SJCRH30 (cell line): ENCODE measurements around the gene RASSF10. TPM values are rescaled to one million over a fixed set of nuclear protein-coding genes. Genes with fewer than 3 reads are reported as not detected.
"Not testable (repeated sequence)": the region's sequence is repeated elsewhere in the genome, so short reads cannot be mapped to it uniquely, and the experiment has no call there.

Experiments
- DNase-seq, 2 experiments: peaks; one replicate each; pipeline ENCODE4 v3.0.0-alpha.2; 2015 to 2020
- H3K27ac ChIP-seq: fragments of 250-450 bp; sonication (Bioruptor Pico); 2 replicates; pipeline ENCODE4 v1.5.1; 2020; ENCODE audit warnings: mild to moderate bottlenecking, moderate library complexity
- H3K27me3 ChIP-seq: fragments of 250-450 bp; sonication (Bioruptor Pico); 2 replicates; pipeline ENCODE4 v1.5.1; 2020; ENCODE audit warnings: mild to moderate bottlenecking, moderate library complexity
- H3K36me3 ChIP-seq: fragments of 250-450 bp; sonication (Bioruptor Pico); 2 replicates; pipeline ENCODE4 v1.5.1; 2020; ENCODE audit warnings: mild to moderate bottlenecking, moderate library complexity
- H3K4me1 ChIP-seq: fragments of 250-450 bp; sonication (Bioruptor Pico); 2 replicates; pipeline ENCODE4 v1.5.1; 2020; ENCODE audit warnings: mild to moderate bottlenecking, moderate library complexity
- H3K4me3 ChIP-seq: fragments of 250-450 bp; sonication (Bioruptor Pico); 2 replicates; pipeline ENCODE4 v1.5.1; 2020; ENCODE audit warnings: mild to moderate bottlenecking, moderate library complexity
- H3K9me3 ChIP-seq: fragments of 250-450 bp; sonication (Bioruptor Pico); replicated peaks from 2 replicates; pipeline ENCODE4 v1.5.1; 2020; ENCODE audit warnings: mild to moderate bottlenecking, moderate library complexity
- total RNA-seq: library from RNA; depleted of rRNA; stranded (reverse); fragments of >200 nt; shearing (Covaris generic); gene quantifications from 2 replicates; pipeline ENCODE4 v1.2.3, GENCODE V29; 2014

RASSF10 gene
- total RNA-seq, 1 experiment from 2014 or later, result 0.36 TPM

- Histone ChIP-seq H3K4me3 (no peak overlapping the region), H3K9me3 (no peaks in the 10 kb centered on the region), H3K36me3 (no peaks in the 10 kb centered on the region), H3K4me1 (no peaks in the 10 kb centered on the region), H3K27me3 (no peaks in the 10 kb centered on the region), H3K27ac (no peak overlapping the region)
- no peak for DNase-seq
These were observed 17.6 kb downstream of the RASSF10 start for GRCh38 chr11:13026722-13027121.

DNA sequence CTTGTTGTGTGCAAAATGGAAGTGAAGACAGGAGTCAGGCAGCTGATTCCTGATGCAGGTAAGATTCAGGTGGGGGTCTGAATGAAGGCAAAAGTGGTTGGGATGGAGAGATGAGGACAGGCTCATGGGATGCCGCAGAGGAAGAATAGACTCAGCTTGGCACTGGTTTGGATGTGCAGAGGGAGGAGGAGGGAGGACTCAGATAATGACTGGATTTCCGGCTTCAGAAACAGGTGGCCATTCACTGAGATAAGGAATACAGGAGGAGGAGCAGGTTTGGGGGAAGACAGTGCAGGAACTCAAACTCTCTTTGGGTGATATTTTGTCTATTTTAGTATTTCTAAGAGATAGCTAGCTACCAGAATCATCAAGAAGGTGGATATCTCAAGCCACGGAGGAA, 19.2 kb downstream of the RASSF10 start:
- Histone ChIP-seq H3K36me3 (no peaks in the 10 kb centered on the region), H3K9me3 (no peaks in the 10 kb centered on the region), H3K4me1 (no peaks in the 10 kb centered on the region; the same call in 1 of the 2 replicates), H3K4me3 (no peak overlapping the region), H3K27me3 (no peaks in the 10 kb centered on the region), H3K27ac (no peak overlapping the region)
- no peak for DNase-seq

- DNase-seq, result no peak
- Histone ChIP-seq H3K9me3 (no peaks in the 10 kb centered on the region), H3K27ac (no peak overlapping the region), H3K27me3 (no peaks in the 10 kb centered on the region), H3K4me1 (no peaks in the 10 kb centered on the region; the same call in 1 of the 2 replicates), H3K36me3 (no peaks in the 10 kb centered on the region), H3K4me3 (no peak overlapping the region)
These were observed 20.8 kb downstream of the RASSF10 start for GRCh38 chr11:13029872-13030271.

DNA sequence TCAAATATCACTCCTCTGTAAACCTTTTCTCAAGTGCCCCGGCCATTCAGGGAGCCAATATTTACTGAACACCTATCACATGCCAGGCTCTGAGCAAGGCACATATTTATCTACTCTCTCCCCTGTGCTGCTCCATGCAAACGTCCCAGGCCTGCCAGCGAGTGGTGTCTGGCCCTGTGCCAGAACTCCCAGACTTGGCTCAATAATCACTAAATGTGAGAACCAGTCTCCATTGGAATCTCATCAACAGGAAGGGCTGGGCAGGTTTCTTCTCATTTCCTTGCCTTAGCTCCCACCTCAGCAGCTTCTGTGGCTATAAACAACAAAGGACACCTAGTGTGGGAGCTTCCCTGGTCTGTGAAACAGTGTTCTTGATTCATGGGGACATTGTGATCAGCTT, 21.7 kb downstream of the RASSF10 start:
- no peaks in the 10 kb centered on the region; the same call in 1 of the 2 replicates for H3K4me1 ChIP-seq
- H3K27ac ChIP-seq, result no peak overlapping the region
- no peaks in the 10 kb centered on the region for H3K27me3 ChIP-seq
- no peaks in the 10 kb centered on the region for H3K36me3 ChIP-seq
- DNase-seq, result peak; percentile 35 to 62
- H3K4me3 ChIP-seq, result no peak overlapping the region
- H3K9me3 ChIP-seq, result no peaks in the 10 kb centered on the region

- Histone ChIP-seq H3K9me3 (no peaks in the 10 kb centered on the region), H3K27me3 (no peaks in the 10 kb centered on the region), H3K4me1 (no peaks in the 10 kb centered on the region; the same call in 1 of the 2 replicates), H3K4me3 (no peak overlapping the region), H3K36me3 (no peaks in the 10 kb centered on the region), H3K27ac (no peak overlapping the region)
- no peak for DNase-seq
These were observed 22.2 kb downstream of the RASSF10 start for GRCh38 chr11:13031349-13031748.

DNA sequence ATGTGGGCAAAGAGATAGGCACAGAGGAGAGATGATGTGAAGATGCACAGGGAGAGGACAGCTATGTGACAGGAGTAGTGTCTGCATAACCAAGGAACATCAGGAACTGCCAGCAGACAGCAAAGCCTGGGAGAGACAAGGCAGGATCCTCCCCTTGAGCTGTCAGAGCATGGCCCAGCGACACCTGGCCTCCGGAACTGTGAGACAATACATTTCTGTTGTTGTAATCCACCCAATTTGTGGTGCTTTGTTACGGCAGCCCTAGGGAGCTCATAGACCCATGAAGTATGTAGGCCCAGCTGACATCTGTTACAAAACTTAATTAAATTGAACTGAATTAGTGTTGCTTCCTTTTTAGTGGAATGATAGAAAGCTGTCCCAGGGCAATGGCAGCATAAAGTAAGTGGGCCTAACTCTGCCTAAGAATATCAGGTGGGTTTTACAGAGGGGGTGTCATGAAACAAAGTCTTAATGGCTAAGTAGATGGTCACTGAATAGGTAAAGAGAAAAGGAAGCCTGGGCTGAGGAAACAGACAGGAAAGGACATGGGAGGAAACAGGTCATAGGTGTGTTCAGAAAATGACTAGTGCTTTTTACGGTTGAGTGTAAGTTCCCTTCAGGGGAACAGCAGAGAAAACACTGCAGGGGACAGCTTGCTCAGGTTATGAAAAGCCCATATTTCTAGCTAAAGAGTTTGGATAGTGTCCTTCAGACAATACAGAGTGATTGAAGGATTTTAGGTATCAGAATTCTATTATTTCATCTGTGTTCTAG, 24.8 kb downstream of the RASSF10 start:
- H3K27me3 ChIP-seq, result no peaks in the 10 kb centered on the region

GRCh38 chr11:13035711-13036110, 26.6 kb downstream of the RASSF10 start:
- Histone ChIP-seq H3K36me3 (no peaks in the 10 kb centered on the region), H3K4me1 (peaks cover 7% of the 10 kb centered on the region), H3K4me3 (no peak overlapping the region), H3K27ac (no peak overlapping the region), H3K9me3 (peaks cover 4% of the 10 kb centered on the region), H3K27me3 (no peaks in the 10 kb centered on the region)
- no peak for DNase-seq

More for the DNA sequence above, 24.8 kb downstream of the RASSF10 start:
- Histone ChIP-seq H3K4me3 (no peak overlapping the region), H3K4me1 (no peaks in the 10 kb centered on the region; the same call in 1 of the 2 replicates), H3K36me3 (no peaks in the 10 kb centered on the region), H3K9me3 (no peaks in the 10 kb centered on the region), H3K27ac (no peak overlapping the region)
- peak; percentile 37 to 69 for DNase-seq

DNA sequence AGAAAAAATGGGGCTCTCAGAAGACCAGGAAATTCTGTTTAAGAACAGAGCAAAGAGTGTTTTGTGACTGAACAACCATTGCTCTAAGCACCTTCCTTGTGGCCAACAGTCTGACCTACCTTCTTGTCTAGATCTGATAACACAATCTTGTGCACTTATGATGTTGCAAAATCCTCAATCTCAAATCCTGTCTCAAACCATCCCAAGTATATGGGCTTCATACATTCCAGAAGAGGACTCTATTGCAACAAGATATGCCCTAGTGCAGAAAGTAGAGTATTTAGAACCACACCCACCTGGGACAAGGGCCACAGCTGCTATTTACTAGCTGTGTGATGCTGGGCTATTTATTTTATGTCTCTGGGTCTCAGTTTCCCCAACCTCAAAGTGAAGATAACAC, 27.1 kb downstream of the RASSF10 start:
- H3K36me3 ChIP-seq, result no peaks in the 10 kb centered on the region
- DNase-seq, result no peak
- no peak overlapping the region for H3K4me3 ChIP-seq
- peaks cover 4% of the 10 kb centered on the region for H3K9me3 ChIP-seq
- peaks cover 12% of the 10 kb centered on the region for H3K4me1 ChIP-seq
- no peak overlapping the region for H3K27ac ChIP-seq
- no peaks in the 10 kb centered on the region for H3K27me3 ChIP-seq

DNA sequence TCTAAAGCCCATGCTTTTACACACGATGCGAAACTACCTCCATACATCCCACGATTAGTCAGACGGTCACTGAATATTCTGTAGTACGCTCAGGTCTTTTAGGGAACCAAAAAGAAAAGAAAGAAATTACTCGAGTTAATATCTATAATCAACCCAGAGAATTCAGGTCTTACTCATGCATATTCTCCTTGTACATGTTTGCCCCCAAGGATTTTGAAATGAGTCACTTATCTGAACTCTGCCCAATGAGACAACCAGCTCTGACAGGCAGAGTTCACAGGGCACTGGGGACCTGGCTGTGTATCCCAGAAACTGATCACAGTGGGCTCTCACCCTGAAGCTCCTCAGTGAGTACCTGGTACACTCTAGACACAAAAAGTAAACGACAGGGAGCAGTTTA, 29.2 kb downstream of the RASSF10 start:
- Histone ChIP-seq H3K36me3 (no peaks in the 10 kb centered on the region), H3K9me3 (peaks cover 4% of the 10 kb centered on the region), H3K4me3 (no peak overlapping the region), H3K4me1 (peaks cover 30% of the 10 kb centered on the region), H3K27me3 (no peaks in the 10 kb centered on the region), H3K27ac (no peak overlapping the region)
- DNase-seq, result no peak

- Histone ChIP-seq H3K4me1 (peaks cover 30% of the 10 kb centered on the region), H3K9me3 (peaks cover 4% of the 10 kb centered on the region), H3K27me3 (no peaks in the 10 kb centered on the region), H3K27ac (no peak overlapping the region), H3K36me3 (no peaks in the 10 kb centered on the region), H3K4me3 (no peak overlapping the region)
- DNase-seq, result no peak
These were observed 30.0 kb downstream of the RASSF10 start for GRCh38 chr11:13039126-13039525.

DNA sequence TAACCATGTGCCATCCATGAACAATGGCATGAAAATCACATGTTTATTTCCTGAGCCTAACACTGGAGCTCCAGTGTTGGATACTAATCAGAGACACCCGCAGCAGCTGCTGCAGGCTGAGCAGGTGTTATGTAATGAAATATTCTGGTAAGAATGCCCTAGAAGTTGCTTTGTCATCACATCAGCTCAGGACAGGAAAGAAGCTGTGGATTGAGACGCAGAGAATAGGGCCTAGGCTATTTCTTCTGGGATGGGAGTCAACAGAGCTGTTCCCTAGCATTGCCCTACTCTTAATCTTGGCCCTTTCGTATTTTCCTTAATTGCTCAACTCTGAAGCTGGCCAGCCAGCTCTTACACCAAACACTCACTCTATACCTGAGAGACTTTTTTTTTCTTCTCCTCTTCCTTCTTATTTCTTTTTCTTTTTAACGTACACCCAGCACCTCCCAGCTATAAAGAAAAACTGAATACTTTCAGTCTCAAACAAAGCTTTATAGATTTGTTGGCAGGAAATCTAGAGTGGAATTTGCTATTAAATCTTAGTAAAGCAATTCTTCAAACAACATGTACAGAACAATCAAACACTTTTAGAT, 31.9 kb downstream of the RASSF10 start:
- Histone ChIP-seq H3K9me3 (peaks cover 4% of the 10 kb centered on the region), H3K27ac (peak overlapping the region; percentile 73), H3K36me3 (no peaks in the 10 kb centered on the region), H3K4me3 (no peak overlapping the region), H3K4me1 (peaks cover 30% of the 10 kb centered on the region), H3K27me3 (no peaks in the 10 kb centered on the region)
- peak; percentile 83 to 92 for DNase-seq

- Histone ChIP-seq H3K27me3 (no peaks in the 10 kb centered on the region), H3K9me3 (peaks cover 4% of the 10 kb centered on the region), H3K4me1 (peaks cover 30% of the 10 kb centered on the region), H3K36me3 (no peaks in the 10 kb centered on the region), H3K4me3 (no peak overlapping the region), H3K27ac (no peak overlapping the region)
- DNase-seq, result no peak
These were observed 33.8 kb downstream of the RASSF10 start for GRCh38 chr11:13042873-13043342.

DNA sequence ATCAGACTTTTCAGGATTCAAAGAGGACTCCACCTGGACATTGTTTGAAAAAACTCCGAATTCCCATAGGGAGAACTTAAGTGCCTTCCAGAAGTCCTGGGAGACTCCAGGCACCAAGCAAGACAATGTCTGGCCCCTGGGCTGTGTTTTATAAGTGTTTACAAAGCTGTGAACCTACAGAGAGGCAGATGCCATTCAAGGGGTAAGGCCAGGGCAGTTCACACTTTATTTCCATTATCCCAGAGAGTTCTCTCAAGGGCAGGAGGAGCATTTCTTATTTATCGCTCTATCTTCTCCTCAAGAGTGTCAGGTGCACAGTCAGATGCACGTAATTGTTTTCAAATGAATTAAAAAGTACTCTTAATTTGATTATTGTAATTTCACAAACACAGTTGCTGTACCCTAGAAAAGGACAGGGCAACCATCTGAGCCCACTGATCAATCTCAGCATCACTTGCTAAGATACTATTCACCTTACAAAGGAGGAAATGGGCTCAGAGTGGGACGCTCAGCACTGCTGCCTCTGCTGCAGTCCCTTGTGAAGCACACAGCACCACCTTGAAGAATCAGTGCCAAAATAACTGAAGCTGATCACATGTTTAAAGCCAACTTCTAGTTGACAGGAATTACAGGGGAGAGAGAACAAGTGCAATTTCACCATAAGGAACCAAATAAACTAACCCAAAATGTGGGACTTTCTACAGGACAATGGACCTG, 35.0 kb downstream of the RASSF10 start:
- H3K27ac ChIP-seq, result no peak overlapping the region
- H3K27me3 ChIP-seq, result no peaks in the 10 kb centered on the region
- DNase-seq, result no peak
- H3K9me3 ChIP-seq, result peaks cover 4% of the 10 kb centered on the region
- H3K4me3 ChIP-seq, result no peak overlapping the region
- no peaks in the 10 kb centered on the region for H3K36me3 ChIP-seq
- H3K4me1 ChIP-seq, result peaks cover 30% of the 10 kb centered on the region

- H3K4me3 ChIP-seq, H3K9me3 ChIP-seq, H3K27ac ChIP-seq, H3K27me3 ChIP-seq, DNase-seq, H3K36me3 ChIP-seq: not testable (repeated sequence)
- H3K4me1 ChIP-seq, result peaks cover 30% of the 10 kb centered on the region
These were observed 36.0 kb downstream of the RASSF10 start for GRCh38 chr11:13045089-13045488.

- no peak overlapping the region for H3K4me3 ChIP-seq
- no peak overlapping the region for H3K27ac ChIP-seq
- H3K27me3 ChIP-seq, result no peaks in the 10 kb centered on the region
- peaks cover 23% of the 10 kb centered on the region for H3K4me1 ChIP-seq
- no peaks in the 10 kb centered on the region; the same call in 1 of the 2 replicates for H3K9me3 ChIP-seq
- DNase-seq, result no peak
- H3K36me3 ChIP-seq, result no peaks in the 10 kb centered on the region
These were observed 36.6 kb downstream of the RASSF10 start for GRCh38 chr11:13045734-13046133.
